Adipocyte (in vitro differentiated cells): ENCODE data around the gene RDH5.

ENCODE experiments used
- DNase-seq: peaks from one replicate; pipeline ENCODE4 v3.0.0-alpha.2; 2015; ENCODE audit warnings: low read depth
- H3K27me3 ChIP-seq: replicated peaks from 2 replicates; pipeline ENCODE4 v1.7.0; 2013; ENCODE audit warnings: mild to moderate bottlenecking, low read length, moderate library complexity; ENCODE audit not compliant: control insufficient read depth, insufficient read depth
- H3K36me3 ChIP-seq: 2 replicates; pipeline ENCODE4 v1.7.0; 2013; ENCODE audit warnings: low read length, mild to moderate bottlenecking, moderate library complexity; ENCODE audit not compliant: control insufficient read depth, insufficient read depth, severe bottlenecking
- H3K4me1 ChIP-seq: 2 replicates; pipeline ENCODE4 v1.7.0; 2013; ENCODE audit warnings: mild to moderate bottlenecking, low read length, moderate library complexity; ENCODE audit not compliant: control insufficient read depth, insufficient read depth
- H3K4me3 ChIP-seq: 2 replicates; pipeline ENCODE4 v1.7.0; 2013; ENCODE audit warnings: mild to moderate bottlenecking, low read length, moderate library complexity
- H3K9ac ChIP-seq: 2 replicates; pipeline ENCODE4 v1.7.0; 2013; ENCODE audit warnings: mild to moderate bottlenecking, low read length, moderate library complexity
- H3K9me3 ChIP-seq: 2 replicates; pipeline ENCODE4 v1.7.0; 2013; ENCODE audit warnings: mild to moderate bottlenecking, low read length, moderate library complexity; ENCODE audit not compliant: control insufficient read depth

Gene RDH5

DNA sequence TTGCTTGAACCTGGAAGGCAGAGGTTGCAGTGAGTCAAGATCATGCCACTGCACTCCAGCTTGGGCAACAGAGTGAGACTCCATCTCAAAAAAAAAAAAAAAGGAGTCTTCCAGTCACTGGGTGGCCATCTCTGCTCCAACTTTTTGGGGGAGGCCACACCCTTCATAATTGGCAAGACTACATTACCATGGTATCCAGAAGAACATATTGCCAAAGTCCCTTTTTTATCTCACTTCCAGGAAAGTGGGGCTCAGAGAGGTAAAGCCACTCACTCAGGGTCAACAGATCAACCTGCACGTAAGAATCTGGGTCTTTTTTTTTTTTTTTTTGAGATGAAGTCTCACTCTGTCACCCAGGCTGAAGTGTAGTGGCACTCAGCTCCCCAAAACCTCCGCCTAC is 13.7 kb downstream of the RDH5 start:
- no peaks in the 10 kb centered on the region for H3K27me3 ChIP-seq
- no peaks in the 10 kb centered on the region for H3K36me3 ChIP-seq
- H3K9ac ChIP-seq = no peak overlapping the region
- H3K4me1 ChIP-seq = peaks cover 31% of the 10 kb centered on the region
- H3K9me3 ChIP-seq = no peaks in the 10 kb centered on the region
- no peak for DNase-seq
- H3K4me3 ChIP-seq = no peak overlapping the region

DNA sequence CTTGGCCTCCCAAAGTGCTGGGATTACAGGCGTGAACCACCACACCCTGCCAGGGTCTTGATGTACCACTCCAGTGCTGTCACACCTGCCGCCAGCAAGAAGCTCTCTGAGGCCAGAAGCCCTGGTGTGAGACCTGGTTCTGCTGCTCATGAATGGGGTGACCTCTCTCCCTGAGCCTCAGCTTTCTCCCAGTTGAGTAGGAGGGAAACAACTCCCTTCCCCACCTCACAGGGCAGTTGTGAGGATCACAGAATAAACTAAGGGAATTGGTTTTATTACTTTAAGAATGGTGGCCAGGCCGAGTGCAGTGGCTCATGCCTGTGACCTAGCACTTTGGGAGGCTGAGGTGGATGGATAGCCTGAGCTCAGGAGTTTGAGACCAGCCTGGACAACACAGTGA is 14.4 kb downstream of the RDH5 start:
- DNase-seq = no peak
- no peaks in the 10 kb centered on the region for H3K36me3 ChIP-seq
- H3K9me3 ChIP-seq = no peaks in the 10 kb centered on the region
- H3K27me3 ChIP-seq = no peaks in the 10 kb centered on the region
- no peak overlapping the region for H3K4me3 ChIP-seq
- H3K4me1 ChIP-seq = peaks cover 31% of the 10 kb centered on the region
- no peak overlapping the region for H3K9ac ChIP-seq

DNA sequence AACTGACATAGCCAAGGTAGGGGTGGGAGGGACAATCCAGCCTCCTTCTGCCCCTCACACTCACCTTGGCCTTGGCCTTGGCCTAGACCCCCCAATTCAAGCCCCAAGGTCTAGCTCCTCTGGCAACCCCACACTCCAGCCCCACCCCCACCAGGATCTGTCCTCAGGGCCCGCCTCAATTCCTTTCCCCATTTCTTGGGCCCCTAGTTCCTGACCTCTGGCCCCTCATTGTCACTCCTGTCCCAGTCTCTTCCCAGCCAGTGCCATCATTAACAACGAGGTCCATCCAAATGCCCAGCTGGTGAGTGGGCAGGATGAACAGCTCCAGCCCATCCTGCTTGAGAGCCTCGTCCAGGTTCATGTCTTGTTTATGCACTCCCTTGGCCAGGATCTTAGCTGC is 15.9 kb downstream of the RDH5 start:
- DNase-seq = no peak
- Histone ChIP-seq H3K9me3 (no peaks in the 10 kb centered on the region), H3K4me3 (no peak overlapping the region), H3K27me3 (no peaks in the 10 kb centered on the region), H3K9ac (peak overlapping the region; percentile 11), H3K36me3 (no peaks in the 10 kb centered on the region), H3K4me1 (peaks cover 21% of the 10 kb centered on the region)

DNA sequence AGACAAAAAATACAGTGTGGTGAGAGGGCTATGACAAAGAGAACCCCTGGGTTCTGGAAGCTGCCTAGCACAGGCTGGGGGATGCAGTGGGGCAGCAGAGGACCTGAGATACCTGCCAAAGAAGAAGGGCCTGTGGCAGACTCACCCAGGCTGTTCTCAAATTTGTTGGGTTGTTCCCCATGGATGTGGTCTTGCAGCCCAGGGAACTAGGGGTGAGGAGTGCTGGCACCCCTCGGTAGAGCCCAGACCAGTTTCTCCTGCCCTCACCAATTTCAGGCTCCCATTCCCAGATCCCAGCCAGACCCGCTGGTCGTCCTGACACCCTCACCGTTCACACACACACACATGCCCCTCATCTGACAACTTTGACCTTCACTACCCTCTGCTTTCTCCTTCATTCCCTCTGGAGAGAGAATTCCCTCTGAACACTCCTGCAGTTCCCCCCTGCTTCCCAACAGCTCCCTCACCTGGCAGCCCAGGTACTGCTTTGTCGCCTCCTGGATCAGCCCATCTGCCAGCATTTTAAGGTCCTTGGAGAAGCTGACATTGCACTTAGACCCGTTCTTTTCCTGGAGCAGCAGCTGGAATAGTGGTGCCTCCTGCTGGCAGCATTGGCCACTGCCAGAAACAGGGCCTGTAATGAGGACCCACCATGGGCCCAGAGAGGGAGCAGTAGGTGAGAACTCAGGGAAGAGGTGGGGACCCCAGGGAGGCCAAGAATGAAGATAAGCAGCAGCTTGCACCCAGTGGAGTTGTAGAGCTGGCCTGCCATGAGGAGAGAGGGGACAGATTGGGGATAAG is 16.8 kb downstream of the RDH5 start:
- no peaks in the 10 kb centered on the region for H3K9me3 ChIP-seq
- peak overlapping the region; percentile 89 for H3K9ac ChIP-seq
- H3K36me3 ChIP-seq = no peaks in the 10 kb centered on the region
- peaks cover 21% of the 10 kb centered on the region for H3K4me1 ChIP-seq
- peak; percentile 70 for DNase-seq
- no peak overlapping the region for H3K4me3 ChIP-seq
- no peaks in the 10 kb centered on the region for H3K27me3 ChIP-seq

DNA sequence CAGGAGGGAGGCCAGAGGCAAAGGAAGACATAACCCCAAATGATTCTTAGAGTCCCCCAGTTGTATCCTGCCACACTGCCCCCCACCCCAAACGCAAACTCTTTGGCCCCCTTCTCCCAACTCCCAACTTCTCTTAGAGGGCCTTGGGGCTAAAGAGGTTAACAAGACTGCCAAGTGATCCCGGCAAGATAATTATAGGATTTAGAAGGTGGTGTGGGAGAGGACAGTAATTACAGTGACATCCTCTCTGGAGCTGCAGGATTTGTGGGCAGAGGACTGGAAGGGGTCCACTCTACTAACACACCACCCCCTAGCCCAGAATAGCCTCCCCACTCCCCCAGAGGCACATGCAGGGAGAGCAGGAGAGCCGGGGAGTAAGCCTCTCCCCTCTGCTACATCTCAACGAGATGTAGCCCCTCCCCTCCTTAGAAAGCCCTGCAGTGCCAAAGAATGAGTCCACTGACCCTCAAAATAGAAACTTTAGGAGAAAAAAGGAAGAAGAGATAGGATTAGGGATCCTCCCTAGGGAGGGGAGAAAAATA is 17.5 kb downstream of the RDH5 start:
- Histone ChIP-seq H3K27me3 (no peaks in the 10 kb centered on the region), H3K9ac (peak overlapping the region; percentile 89), H3K4me3 (peak overlapping the region; percentile 91), H3K36me3 (no peaks in the 10 kb centered on the region), H3K4me1 (peaks cover 21% of the 10 kb centered on the region), H3K9me3 (no peaks in the 10 kb centered on the region)
- no peak for DNase-seq

DNA sequence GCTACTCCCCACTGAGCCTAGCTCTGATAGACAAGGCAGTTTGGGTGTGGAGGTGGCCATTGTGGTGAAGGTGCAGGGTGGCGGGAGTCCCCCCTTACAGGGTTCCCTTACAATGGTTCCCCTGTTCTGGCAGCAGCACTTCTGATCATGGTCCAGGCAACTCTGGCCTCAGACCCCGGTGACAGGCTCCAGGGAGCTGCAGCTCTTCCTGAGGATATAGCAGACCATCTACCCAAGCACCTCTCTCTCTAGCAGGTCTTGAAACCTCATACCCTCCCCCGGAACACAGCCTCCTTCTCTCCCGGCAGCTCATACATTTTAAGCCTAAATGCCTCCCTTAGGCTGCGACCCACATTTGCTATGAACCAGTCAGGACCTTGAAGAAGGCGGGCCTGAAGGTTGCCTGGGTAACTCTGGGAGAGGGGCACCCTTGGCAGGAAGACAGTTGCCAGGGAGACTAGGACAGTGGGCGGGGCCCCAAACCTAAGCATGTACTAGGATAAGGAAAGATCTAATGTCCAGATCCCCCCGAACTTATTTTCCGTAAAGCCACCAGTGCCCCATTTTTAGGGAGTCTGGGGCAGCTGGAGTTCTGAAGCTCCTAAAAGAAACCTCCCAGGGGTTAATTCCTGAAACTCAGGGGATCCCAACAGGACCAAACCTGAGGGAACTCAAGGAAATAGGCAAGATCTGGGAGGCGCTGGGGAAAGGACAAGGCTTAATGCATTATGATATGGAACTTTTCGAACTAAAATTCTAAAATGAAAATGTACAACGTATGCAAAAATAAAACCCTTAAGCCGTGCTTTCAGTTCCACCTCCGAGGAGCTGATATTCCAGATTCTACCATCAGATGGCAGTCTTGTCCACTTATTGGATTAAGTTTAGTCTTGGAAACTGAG is 18.2 kb downstream of the RDH5 start:
- DNase-seq = peak; percentile 96
- Histone ChIP-seq H3K4me1 (peaks cover 21% of the 10 kb centered on the region), H3K27me3 (no peaks in the 10 kb centered on the region), H3K4me3 (peak overlapping the region; percentile 91), H3K36me3 (no peaks in the 10 kb centered on the region), H3K9me3 (no peaks in the 10 kb centered on the region), H3K9ac (peak overlapping the region; percentile 89)

DNA sequence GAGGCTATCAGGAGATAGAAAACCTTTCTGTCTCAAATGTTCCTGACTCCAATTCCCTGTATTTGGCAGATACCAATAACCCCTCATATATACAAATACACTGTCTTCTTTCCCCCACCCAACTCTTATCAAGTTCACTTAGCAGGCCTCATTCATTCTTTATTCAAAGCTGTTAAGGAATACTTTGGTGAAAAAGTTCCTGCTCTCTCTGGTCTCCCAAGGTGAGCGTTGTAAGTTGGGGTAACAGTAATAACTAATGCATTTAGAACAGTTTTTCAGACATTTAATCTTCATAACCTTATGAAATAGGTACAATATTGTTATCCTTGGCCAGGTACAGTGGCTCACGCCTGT is 18.8 kb downstream of the RDH5 start:
- H3K36me3 ChIP-seq = no peaks in the 10 kb centered on the region
- H3K9me3 ChIP-seq = no peaks in the 10 kb centered on the region
- H3K4me1 ChIP-seq = peaks cover 23% of the 10 kb centered on the region
- peak overlapping the region; percentile 91 for H3K4me3 ChIP-seq
- H3K27me3 ChIP-seq = no peaks in the 10 kb centered on the region
- H3K9ac ChIP-seq = no peak overlapping the region
- no peak for DNase-seq

DNA sequence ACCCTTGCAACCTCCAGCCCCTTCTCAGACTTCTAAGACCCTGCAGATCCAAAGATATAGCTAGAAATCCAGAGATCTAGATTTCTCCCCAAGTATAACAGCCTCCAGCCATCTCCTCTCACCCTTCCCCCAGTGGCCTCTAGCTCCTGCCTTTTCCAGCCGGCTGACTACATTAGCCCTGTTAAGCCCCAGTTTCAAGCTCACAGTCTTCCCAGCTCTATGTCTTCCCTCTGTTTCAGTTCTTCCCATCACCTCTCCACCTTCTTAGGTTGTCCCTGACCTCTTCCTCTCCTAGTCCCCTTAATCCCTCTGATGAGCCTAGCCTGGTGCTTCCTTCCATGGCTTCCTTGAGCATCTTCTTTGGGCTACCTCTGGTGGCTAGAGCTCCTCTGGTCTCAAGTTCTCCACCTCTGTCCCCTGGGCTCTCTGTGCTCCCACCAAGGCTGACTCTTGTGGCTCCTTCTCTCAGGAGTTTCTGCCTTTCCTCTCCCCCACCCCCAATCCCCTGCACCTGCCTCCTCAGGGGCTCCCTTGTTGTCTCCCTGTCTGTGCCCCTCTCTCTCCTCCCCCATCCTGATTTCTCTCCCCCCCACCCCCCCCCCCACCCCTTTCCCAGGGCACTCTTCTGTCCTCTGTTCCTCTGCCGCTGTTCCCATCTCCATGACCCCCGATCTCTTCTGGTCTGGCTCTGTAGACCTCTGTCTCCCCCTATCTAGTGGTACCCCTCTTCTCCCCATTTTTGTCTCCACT is 21.9 kb downstream of the RDH5 start:
- Histone ChIP-seq H3K27me3 (no peaks in the 10 kb centered on the region), H3K9me3 (no peaks in the 10 kb centered on the region), H3K4me3 (peak overlapping the region; percentile 72), H3K4me1 (peaks cover 48% of the 10 kb centered on the region), H3K36me3 (no peaks in the 10 kb centered on the region), H3K9ac (peak overlapping the region; percentile 70)
- no peak for DNase-seq

DNA sequence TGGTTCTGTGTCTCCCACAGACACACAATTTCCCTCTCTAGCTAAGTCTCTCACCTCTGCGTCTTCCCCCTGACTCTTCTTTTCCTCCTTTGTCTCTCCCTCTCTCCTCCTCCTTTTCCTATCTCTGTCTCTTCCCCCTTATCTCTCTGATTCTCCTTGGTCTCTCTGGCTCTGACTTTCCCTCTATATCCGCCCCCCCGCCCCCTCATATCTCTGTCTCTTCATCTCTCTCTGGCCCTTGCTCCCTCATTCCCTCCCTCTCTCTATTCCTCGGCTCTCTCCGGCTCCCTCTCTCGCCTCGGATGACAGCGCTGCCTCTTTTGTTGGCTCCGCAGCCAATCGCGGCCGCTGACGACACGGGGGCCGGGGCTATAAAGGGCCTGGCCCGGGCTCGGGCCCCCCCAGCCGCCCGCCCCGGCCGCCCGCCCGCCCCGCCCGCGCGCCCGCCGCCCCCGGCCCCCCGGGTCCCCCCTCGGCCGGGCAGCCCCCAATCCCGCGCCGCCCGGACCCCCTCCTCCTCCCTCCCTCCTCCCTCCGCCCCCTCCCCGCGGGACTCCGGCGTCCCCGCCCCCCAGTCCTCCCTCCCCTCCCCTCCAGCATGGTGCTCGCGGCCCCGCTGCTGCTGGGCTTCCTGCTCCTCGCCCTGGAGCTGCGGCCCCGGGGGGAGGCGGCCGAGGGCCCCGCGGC is 22.7 kb downstream of the RDH5 start, which contains the start of gene GDF11:
Gene GDF11 (plus strand): TSS at position 404 of the 687 bp plus-strand sequence. CDS start 195 bp downstream, at position 599.
- DNase-seq = peak; percentile 94
- Histone ChIP-seq H3K36me3 (no peaks in the 10 kb centered on the region), H3K4me3 (peak within 1 kb of the TSS; percentile 84), H3K27me3 (no peaks in the 10 kb centered on the region), H3K9ac (peak within 1 kb of the TSS; percentile 86), H3K4me1 (peaks cover 41% of the 10 kb centered on the region), H3K9me3 (no peaks in the 10 kb centered on the region)

DNA sequence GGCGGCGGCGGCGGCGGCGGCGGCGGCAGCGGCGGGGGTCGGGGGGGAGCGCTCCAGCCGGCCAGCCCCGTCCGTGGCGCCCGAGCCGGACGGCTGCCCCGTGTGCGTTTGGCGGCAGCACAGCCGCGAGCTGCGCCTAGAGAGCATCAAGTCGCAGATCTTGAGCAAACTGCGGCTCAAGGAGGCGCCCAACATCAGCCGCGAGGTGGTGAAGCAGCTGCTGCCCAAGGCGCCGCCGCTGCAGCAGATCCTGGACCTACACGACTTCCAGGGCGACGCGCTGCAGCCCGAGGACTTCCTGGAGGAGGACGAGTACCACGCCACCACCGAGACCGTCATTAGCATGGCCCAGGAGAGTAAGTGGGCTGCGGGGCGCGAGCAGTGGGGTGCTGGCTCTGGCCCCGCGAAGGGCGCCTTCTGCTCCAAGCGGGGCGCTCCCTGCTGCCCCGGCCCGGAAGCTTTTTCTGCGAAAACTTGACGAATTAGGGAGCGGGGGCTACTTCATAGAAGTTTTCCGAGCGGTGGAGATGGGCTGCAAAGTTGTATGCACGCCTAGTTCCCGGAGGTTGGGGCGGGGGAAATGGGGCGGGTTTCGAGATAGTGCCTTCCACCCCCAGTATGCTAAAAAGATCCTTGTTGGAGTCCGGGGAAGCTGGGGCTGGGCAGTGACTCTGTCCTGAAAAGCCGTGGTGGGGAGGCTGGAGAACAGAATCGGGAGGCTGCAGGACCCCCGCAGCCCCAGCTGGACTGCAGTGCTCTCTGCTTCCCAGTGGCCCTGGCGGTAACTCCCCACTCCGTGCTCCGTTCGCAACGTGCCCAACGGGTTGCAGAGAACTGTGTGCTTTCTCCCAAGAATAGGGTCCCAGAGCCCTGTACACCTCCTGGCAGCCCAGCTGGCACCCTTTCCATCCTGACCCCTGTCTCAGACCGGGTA is 23.5 kb downstream of the RDH5 start:
- H3K9me3 ChIP-seq = no peaks in the 10 kb centered on the region
- peaks cover 2% of the 10 kb centered on the region for H3K36me3 ChIP-seq
- H3K4me3 ChIP-seq = peak overlapping the region; percentile 84
- no peaks in the 10 kb centered on the region for H3K27me3 ChIP-seq
- peak overlapping the region; percentile 86 for H3K9ac ChIP-seq
- H3K4me1 ChIP-seq = peaks cover 34% of the 10 kb centered on the region
- DNase-seq = peak; percentile 81
